ENCODE results near the gene PLXNA3.

PLXNA3 gene

DNA sequence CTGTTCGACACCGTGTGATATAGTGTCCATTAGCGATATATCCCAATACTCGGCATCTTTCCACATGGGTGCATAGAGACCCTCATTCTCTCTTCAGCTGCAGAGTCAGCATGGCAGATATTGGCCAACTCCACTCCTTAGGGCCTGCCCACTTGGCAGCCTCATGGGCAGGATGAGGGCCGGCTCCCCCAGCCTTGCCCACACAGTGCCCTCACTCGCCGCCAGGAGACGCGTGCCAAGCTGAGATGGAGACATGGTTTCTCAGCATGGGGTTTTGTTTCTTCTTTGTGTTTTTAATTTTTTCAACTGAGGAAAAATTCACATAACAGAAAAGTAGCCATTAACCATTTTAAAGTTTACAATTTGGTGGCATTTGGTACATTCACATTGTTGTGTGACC lies 5.3 kb upstream of the PLXNA3 start:
- TF ChIP-seq TAF1 (IDR thresholded peaks at IDR 0.05; ENCODE audit: low read depth, low read length) (no peak), SPI1 (IDR thresholded peaks at IDR 0.05; ENCODE audit: low read depth, low read length) (no peak), PAX5 (IDR thresholded peaks at IDR 0.05; ENCODE audit: insufficient read depth, low read length, severe bottlenecking) (no peak), POLR2AphosphoS5 (IDR thresholded peaks at IDR 0.05; ENCODE audit: low read depth, low read length) (no peak), POU2F2 (IDR thresholded peaks at IDR 0.05; ENCODE audit: low read depth, low read length) (no peak), POLR2A (IDR thresholded peaks at IDR 0.05; ENCODE audit: low read depth, low read length) (no peak)
- no peak for FAIRE-seq
- no peak for DNase-seq (ENCODE audit: insufficient read length, low spot score)

DNA sequence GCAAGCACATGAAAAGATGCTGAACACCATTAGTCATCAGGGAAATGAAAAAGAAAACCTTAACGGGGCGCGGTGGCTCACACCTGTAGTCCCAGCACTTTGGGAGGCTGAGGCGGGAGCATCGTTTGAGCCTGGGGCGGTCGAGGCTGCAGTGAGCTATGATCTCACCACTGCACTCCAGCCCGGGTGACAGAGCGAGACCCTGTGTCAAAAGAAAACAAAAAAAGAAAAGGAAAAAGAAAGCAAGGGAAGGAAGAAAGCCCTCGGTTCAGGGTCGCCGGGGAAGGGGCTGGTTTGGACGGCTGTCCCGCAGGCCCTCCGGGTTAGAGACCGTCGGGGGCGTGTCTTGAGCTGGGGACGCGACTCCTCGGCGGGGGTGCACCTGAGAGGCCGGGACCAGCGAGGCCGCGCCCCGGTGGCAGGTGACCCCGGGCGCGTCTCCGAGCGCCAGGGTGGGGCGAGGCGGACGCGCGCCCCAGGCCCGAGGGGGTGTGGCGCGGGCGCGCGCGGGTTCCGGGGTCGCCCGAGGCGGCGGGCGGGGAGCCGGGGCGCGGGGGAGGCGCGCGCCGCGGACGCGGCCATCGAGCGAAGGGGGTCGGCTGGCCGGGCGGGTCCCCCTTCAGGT lies 478 bp upstream of the PLXNA3 start:
- TF ChIP-seq POLR2AphosphoS5 (IDR thresholded peaks at IDR 0.05; ENCODE audit: low read depth, low read length), result no peak
- no peak for TF ChIP-seq TAF1 (IDR thresholded peaks at IDR 0.05; ENCODE audit: low read depth, low read length)
- TF ChIP-seq POU2F2 (IDR thresholded peaks at IDR 0.05; ENCODE audit: low read depth, low read length), result no peak
- no peak for TF ChIP-seq POLR2A (IDR thresholded peaks at IDR 0.05; ENCODE audit: low read depth, low read length)
- TF ChIP-seq PAX5 (IDR thresholded peaks at IDR 0.05; ENCODE audit: insufficient read depth, low read length, severe bottlenecking), result no peak
- no peak for TF ChIP-seq SPI1 (IDR thresholded peaks at IDR 0.05; ENCODE audit: low read depth, low read length)
- DNase-seq (ENCODE audit: insufficient read length, low spot score) (peak; percentile 78), FAIRE-seq (peak; percentile 99)

DNA sequence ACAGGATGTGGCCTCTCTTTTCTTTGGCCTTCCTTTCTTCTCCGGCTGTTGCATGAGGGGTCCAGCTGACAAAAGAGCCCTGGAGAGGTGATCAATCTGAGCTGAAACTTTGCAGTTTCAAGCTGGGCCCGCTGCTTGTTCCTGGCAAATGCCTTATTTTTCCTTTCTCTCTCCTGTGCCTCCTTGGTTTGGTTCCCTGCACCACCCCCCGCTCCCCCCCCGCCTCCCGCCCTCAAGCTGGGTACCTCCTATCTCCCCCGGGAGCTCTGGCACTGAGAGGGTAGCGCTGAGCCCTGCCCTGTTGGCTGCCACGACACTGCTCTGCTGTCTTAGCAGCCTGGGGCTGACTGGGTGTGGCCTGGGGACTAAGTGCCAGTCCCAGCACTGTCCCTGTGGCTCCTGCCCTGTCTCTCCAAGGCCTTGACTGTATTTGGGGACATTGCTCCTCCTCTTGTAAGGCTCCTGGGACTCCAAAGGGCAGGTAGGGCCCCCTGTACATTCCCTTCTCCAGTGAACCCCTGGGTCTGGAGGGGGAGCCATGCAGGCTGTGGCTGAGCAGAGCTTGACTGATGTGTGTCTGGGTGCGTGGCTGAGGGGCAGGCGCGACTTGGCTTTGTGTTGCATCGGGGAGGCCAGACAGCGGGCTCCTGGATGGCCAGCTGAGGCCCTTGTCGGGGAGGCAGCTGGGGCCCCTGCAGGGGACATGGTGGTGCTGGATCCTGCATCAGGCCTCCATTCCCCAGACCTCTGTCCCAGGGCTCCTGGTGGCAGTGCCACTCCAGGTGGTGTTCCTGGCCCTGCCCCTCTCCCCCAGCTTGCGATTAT lies 1.1 kb downstream of the PLXNA3 start:
- DNase-seq (ENCODE audit: insufficient read length, low spot score) (no peak), FAIRE-seq (peak; percentile 65)

DNA sequence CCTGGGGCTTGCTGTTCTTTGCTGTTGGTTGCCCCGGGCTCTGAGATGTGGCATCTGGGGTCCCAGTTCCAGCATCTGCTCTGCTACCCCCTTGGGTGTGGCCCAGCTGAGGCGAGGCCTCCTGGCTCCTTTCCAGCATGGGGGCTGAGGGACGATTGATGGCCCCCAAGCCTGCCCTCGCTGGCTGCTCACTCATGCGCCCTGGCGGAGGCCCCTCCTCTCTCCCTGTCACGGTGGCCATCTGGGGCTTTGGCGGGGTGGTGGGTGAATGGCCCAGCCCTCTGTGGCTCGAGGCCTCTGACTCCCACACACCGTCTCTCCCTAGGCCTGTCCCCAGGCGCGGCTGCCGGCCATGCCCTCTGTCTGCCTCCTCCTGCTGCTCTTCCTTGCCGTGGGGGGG lies 1.8 kb downstream of the PLXNA3 start:
- no peak for DNase-seq (ENCODE audit: insufficient read length, low spot score)
- no peak for FAIRE-seq
- no peak for TF ChIP-seq PAX5 (IDR thresholded peaks at IDR 0.05; ENCODE audit: insufficient read depth, low read length, severe bottlenecking)

More for the DNA sequence above, 1.1 kb downstream of the PLXNA3 start:
- no peak for TF ChIP-seq POLR2AphosphoS5 (IDR thresholded peaks at IDR 0.05; ENCODE audit: low read depth, low read length)
- TF ChIP-seq POLR2A (IDR thresholded peaks at IDR 0.05; ENCODE audit: low read depth, low read length), result no peak
- TF ChIP-seq POU2F2 (IDR thresholded peaks at IDR 0.05; ENCODE audit: low read depth, low read length), result no peak
- TF ChIP-seq TAF1 (IDR thresholded peaks at IDR 0.05; ENCODE audit: low read depth, low read length), result no peak
- no peak for TF ChIP-seq PAX5 (IDR thresholded peaks at IDR 0.05; ENCODE audit: insufficient read depth, low read length, severe bottlenecking)
- no peak for TF ChIP-seq SPI1 (IDR thresholded peaks at IDR 0.05; ENCODE audit: low read depth, low read length)

DNA sequence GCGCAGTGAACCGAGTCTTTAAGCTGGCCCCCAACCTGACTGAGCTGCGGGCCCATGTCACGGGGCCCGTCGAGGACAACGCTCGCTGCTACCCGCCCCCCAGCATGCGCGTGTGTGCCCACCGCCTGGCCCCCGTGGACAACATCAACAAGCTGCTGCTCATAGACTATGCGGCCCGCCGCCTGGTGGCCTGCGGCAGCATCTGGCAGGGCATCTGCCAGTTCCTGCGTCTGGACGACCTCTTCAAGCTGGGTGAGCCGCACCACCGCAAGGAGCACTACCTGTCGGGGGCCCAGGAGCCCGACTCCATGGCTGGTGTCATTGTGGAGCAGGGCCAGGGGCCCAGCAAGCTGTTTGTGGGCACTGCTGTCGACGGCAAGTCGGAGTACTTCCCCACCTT lies 2.2 kb downstream of the PLXNA3 start:
- TF ChIP-seq PAX5 (IDR thresholded peaks at IDR 0.05; ENCODE audit: insufficient read depth, low read length, severe bottlenecking) (no peak), POLR2A (IDR thresholded peaks at IDR 0.05; ENCODE audit: low read depth, low read length) (no peak), POU2F2 (IDR thresholded peaks at IDR 0.05; ENCODE audit: low read depth, low read length) (no peak), SPI1 (IDR thresholded peaks at IDR 0.05; ENCODE audit: low read depth, low read length) (no peak), TAF1 (IDR thresholded peaks at IDR 0.05; ENCODE audit: low read depth, low read length) (no peak), POLR2AphosphoS5 (IDR thresholded peaks at IDR 0.05; ENCODE audit: low read depth, low read length) (no peak)
- DNase-seq (ENCODE audit: insufficient read length, low spot score) (no peak), FAIRE-seq (peak; percentile 13)

DNA sequence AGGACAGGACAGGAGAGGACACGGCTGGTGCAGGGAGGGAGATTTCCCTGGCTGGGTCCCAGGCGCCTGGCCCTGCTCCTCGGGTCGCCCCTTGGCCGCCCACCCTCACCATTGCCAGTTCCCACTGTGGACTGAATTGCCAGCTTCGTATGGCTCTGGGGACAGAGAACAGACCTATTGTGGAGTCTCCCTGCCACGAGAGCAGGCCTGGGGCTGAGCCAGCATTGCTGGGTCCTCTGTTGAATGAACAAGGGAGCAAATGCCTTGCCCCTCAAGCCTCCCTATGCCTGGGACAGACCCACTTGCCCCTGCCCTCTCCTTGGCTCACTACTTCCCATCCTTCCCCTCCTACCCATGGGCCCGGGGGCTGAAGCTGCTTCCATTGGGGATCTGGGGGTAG lies 4.3 kb downstream of the PLXNA3 start:
- no peak for DNase-seq (ENCODE audit: insufficient read length, low spot score)
- no peak for FAIRE-seq
- TF ChIP-seq POLR2A (IDR thresholded peaks at IDR 0.05; ENCODE audit: low read depth, low read length) (no peak), PAX5 (IDR thresholded peaks at IDR 0.05; ENCODE audit: insufficient read depth, low read length, severe bottlenecking) (no peak), SPI1 (IDR thresholded peaks at IDR 0.05; ENCODE audit: low read depth, low read length) (no peak), TAF1 (IDR thresholded peaks at IDR 0.05; ENCODE audit: low read depth, low read length) (no peak), POU2F2 (IDR thresholded peaks at IDR 0.05; ENCODE audit: low read depth, low read length) (no peak), POLR2AphosphoS5 (IDR thresholded peaks at IDR 0.05; ENCODE audit: low read depth, low read length) (no peak)

DNA sequence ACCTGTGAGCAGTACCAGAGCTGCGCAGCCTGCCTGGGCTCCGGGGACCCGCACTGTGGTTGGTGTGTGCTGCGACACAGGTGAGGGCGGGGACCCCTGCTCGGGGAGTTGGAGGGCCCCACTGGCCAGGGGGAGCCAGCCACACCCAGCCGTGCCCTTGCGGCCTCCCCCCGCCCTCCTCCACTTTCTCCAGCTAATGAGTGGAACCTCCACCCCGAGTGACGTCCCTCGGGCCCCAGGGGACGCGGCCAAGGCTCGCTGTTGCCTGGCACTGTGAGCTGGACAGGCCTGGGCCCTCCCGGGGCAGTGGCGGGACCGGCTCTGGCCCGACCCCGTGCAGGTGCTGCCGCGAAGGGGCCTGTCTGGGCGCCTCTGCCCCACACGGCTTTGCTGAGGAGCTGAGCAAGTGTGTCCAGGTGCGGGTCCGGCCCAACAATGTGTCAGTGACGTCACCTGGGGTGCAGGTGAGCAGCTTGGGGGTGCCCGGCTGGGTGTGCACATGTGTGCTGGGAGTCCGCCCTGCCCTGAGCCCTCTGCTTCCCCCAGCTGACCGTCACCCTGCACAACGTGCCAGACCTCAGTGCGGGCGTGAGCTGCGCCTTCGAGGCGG lies 5.6 kb downstream of the PLXNA3 start:
- DNase-seq (ENCODE audit: insufficient read length, low spot score) (no peak), FAIRE-seq (no peak)
- TF ChIP-seq POU2F2 (IDR thresholded peaks at IDR 0.05; ENCODE audit: low read depth, low read length), result no peak

DNA sequence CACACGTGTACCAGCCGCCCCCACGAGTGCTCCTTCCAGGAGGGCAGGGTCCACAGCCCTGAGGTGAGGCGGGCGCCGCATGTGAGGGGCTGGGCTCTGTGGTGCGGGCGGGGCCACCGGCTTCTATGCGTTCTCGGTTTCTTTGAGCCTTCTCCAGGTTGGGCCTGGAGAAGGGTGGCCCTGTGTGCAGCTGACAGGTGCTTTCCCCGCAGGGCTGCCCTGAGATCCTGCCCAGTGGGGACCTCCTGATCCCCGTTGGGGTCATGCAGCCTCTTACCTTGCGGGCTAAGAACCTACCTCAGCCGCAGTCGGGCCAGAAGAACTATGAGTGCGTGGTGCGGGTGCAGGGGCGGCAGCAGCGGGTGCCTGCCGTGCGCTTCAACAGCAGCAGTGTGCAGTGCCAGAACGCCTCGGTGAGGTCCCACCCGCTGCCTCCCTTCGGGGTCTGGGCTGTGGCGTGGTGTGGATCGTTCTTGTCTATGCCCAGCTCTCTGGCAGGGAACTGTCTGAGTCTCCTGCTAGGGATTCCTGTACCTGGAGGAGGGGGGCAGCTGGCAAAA lies 6.8 kb downstream of the PLXNA3 start:
- DNase-seq (ENCODE audit: insufficient read length, low spot score), result no peak
- no peak for FAIRE-seq
- no peak for TF ChIP-seq POU2F2 (IDR thresholded peaks at IDR 0.05; ENCODE audit: low read depth, low read length)
- no peak for TF ChIP-seq SPI1 (IDR thresholded peaks at IDR 0.05; ENCODE audit: low read depth, low read length)
- TF ChIP-seq TAF1 (IDR thresholded peaks at IDR 0.05; ENCODE audit: low read depth, low read length), result no peak

DNA sequence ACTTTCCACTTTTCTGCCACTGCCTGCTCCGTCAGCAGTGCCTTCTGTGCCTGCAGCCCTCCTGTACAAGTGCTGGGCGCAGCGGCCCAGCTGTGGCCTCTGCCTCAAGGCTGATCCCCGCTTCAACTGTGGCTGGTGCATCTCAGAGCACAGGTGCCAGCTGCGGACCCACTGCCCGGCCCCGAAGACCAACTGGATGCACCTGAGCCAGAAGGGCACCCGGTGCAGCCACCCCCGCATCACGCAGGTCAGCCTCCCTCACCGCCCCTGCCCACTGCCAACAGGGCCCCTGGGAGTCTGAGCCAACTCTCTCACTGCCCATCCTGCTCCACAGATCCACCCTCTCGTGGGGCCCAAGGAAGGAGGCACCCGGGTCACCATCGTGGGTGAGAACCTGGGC lies 7.5 kb downstream of the PLXNA3 start:
- no peak for TF ChIP-seq POLR2AphosphoS5 (IDR thresholded peaks at IDR 0.05; ENCODE audit: low read depth, low read length)
- FAIRE-seq, result no peak
- DNase-seq (ENCODE audit: insufficient read length, low spot score), result no peak

DNA sequence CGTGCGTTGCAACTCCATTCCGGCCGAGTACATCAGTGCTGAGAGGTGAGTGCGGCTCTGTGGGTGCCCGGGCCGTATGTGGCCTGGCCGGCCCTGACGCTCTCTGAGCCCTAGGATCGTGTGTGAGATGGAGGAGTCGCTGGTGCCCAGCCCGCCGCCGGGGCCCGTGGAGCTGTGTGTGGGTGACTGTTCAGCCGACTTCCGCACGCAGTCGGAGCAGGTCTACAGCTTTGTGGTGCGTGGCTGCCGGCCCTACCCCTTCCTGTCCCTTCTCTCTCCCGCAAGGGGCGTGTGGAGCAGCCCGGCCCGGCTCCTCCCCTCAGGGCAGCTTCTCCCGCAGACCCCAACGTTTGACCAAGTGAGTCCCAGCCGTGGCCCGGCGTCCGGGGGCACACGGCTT lies 8.0 kb downstream of the PLXNA3 start:
- DNase-seq (ENCODE audit: insufficient read length, low spot score) (no peak), FAIRE-seq (no peak)
- no peak for TF ChIP-seq SPI1 (IDR thresholded peaks at IDR 0.05; ENCODE audit: low read depth, low read length)
- no peak for TF ChIP-seq PAX5 (IDR thresholded peaks at IDR 0.05; ENCODE audit: insufficient read depth, low read length, severe bottlenecking)
- no peak for TF ChIP-seq POLR2A (IDR thresholded peaks at IDR 0.05; ENCODE audit: low read depth, low read length)
- TF ChIP-seq TAF1 (IDR thresholded peaks at IDR 0.05; ENCODE audit: low read depth, low read length), result no peak
- TF ChIP-seq POLR2AphosphoS5 (IDR thresholded peaks at IDR 0.05; ENCODE audit: low read depth, low read length), result no peak
- TF ChIP-seq POU2F2 (IDR thresholded peaks at IDR 0.05; ENCODE audit: low read depth, low read length), result no peak

Measured in GM12891 (cell line).